ENCODE data around the gene KCNH8. TPM values are rescaled to one million over a fixed set of nuclear protein-coding genes. Genes with fewer than 3 reads are reported as not detected.

KCNH8 gene
- total RNA-seq, 2 experiments from 2014 or later = not detected

GRCh38 chr3:19338769-19339168, 190.5 kb downstream of the KCNH8 start:
- H3K9me3 Mint-ChIP-seq = no peaks in the 10 kb centered on the region
- ChIA-PET CTCF (no interaction called here), POLR2A (no interaction called here)
- H3K27ac ChIP-seq (ENCODE audit: low read depth in 1 of 2, low read length in 2 of 2) = no peak overlapping the region
- H3K27me3 ChIP-seq (ENCODE audit: control insufficient read depth in 1 of 2, insufficient read depth in 2 of 2, low read length in 2 of 2) = no peaks in the 10 kb centered on the region
- no peaks in the 10 kb centered on the region for H3K27me3 Mint-ChIP-seq
- intact Hi-C loops (cut with DNase I, micrococcal nuclease) = no loop called here
- TF ChIP-seq CTCF (IDR thresholded peaks at IDR 0.05) = no peak
- ATAC-seq (ENCODE audit: poor library complexity) (no peak), DNase-seq (no peak)
- H3K27ac Mint-ChIP-seq = no peak overlapping the region
- no peaks in the 10 kb centered on the region for H3K36me3 ChIP-seq (ENCODE audit: insufficient read depth, low read length)
- H3K36me3 Mint-ChIP-seq (ENCODE audit: low read depth) = no peaks in the 10 kb centered on the region
- H3K4me3 Mint-ChIP-seq = no peak overlapping the region
- no peak overlapping the region for H3K4me3 ChIP-seq (ENCODE audit: low read length)
- H3K4me1 ChIP-seq (ENCODE audit: insufficient read depth, low read length) = no peaks in the 10 kb centered on the region
- no peaks in the 10 kb centered on the region for H3K4me1 Mint-ChIP-seq (ENCODE audit: low read depth)
- no peaks in the 10 kb centered on the region for H3K9me3 ChIP-seq (ENCODE audit: control insufficient read depth in 1 of 2, insufficient read depth in 1 of 2, low read length in 2 of 2)

- POLR2A ChIA-PET = no interaction called here
- ATAC-seq (ENCODE audit: poor library complexity) = no peak
- intact Hi-C loops (cut with DNase I, micrococcal nuclease) = loop anchor here in 1 of 2 experiments (10.0 kb wide), 1 partner anchor 522 kb away; no protein-coding TSS in a partner anchor
- no peak overlapping the region for H3K27ac Mint-ChIP-seq
- DNase-seq = no peak
- no peak overlapping the region for H3K4me3 Mint-ChIP-seq
- Histone ChIP-seq H3K27ac (ENCODE audit: low read depth in 1 of 2, low read length in 2 of 2) (no peak overlapping the region), H3K36me3 (ENCODE audit: insufficient read depth, low read length) (no peaks in the 10 kb centered on the region), H3K4me3 (ENCODE audit: low read length) (no peak overlapping the region), H3K27me3 (ENCODE audit: control insufficient read depth in 1 of 2, insufficient read depth in 2 of 2, low read length in 2 of 2) (no peaks in the 10 kb centered on the region), H3K9me3 (ENCODE audit: control insufficient read depth in 1 of 2, insufficient read depth in 1 of 2, low read length in 2 of 2) (no peaks in the 10 kb centered on the region), H3K4me1 (ENCODE audit: insufficient read depth, low read length) (no peaks in the 10 kb centered on the region)
- TF ChIP-seq CTCF (IDR thresholded peaks at IDR 0.05) = no peak
- CTCF ChIA-PET = no interaction called here
- no peaks in the 10 kb centered on the region for H3K36me3 Mint-ChIP-seq (ENCODE audit: low read depth)
- H3K27me3 Mint-ChIP-seq = no peaks in the 10 kb centered on the region
- H3K9me3 Mint-ChIP-seq = no peaks in the 10 kb centered on the region
- H3K4me1 Mint-ChIP-seq (ENCODE audit: low read depth) = no peaks in the 10 kb centered on the region
Measured at GRCh38 chr3:19342389-19342788, 194.1 kb downstream of the KCNH8 start.

- Histone ChIP-seq H3K4me1 (ENCODE audit: insufficient read depth, low read length) (no peaks in the 10 kb centered on the region), H3K27ac (ENCODE audit: low read depth in 1 of 2, low read length in 2 of 2) (no peak overlapping the region), H3K36me3 (ENCODE audit: insufficient read depth, low read length) (no peaks in the 10 kb centered on the region), H3K9me3 (ENCODE audit: control insufficient read depth in 1 of 2, insufficient read depth in 1 of 2, low read length in 2 of 2) (no peaks in the 10 kb centered on the region), H3K4me3 (ENCODE audit: low read length) (no peak overlapping the region), H3K27me3 (ENCODE audit: control insufficient read depth in 1 of 2, insufficient read depth in 2 of 2, low read length in 2 of 2) (no peaks in the 10 kb centered on the region)
- CTCF ChIA-PET = no interaction called here
- no peak for TF ChIP-seq CTCF (IDR thresholded peaks at IDR 0.05)
- H3K36me3 Mint-ChIP-seq (ENCODE audit: low read depth) = no peaks in the 10 kb centered on the region
- H3K9me3 Mint-ChIP-seq = no peaks in the 10 kb centered on the region
- H3K4me3 Mint-ChIP-seq = no peak overlapping the region
- ATAC-seq (ENCODE audit: poor library complexity) (no peak), DNase-seq (no peak)
- POLR2A ChIA-PET = no interaction called here
- H3K27ac Mint-ChIP-seq = no peak overlapping the region
- no peaks in the 10 kb centered on the region for H3K4me1 Mint-ChIP-seq (ENCODE audit: low read depth)
- H3K27me3 Mint-ChIP-seq = peaks cover 5% of the 10 kb centered on the region
- intact Hi-C loops (cut with DNase I, micrococcal nuclease) = loop anchor here (5.0 to 10.0 kb wide), 2 partner anchors 518 to 521 kb away; no protein-coding TSS in a partner anchor
Measured at GRCh38 chr3:19346759-19347158, 198.4 kb downstream of the KCNH8 start.
